ENCODE results near the gene TNRC18.

DNA sequence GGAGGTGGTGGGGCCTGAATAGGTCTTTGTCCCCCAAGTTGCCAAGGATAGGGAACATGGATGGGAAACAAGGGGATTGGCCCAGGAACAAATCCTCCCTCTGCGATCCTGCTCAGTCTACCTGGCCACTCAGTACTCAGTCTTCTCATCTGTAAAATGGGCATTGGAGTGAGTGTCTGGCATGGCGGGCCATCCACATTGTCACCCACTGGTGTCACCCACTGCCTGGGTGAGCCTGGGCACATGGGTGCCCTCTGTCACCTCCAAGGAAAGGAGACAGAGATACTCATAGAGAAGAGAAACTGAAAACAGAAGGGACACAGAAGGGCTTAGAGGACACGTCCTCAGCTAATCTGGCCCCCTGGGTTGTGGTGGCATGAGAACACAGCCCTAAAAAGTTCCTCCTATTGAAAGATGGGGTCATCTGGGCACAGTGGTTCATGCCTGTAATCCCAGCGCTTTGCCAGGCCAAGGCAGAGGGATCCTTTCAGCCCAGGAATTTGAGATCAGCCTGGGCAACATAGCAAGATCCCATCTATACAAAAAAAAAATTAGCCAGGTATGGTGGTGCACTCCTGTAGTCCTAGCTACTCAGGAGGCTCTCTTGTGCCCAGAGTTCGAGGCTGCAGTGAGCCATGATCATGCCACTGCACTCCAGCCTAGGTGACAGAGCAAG is 12.5 kb upstream of the TNRC18 start:
- TF ChIP-seq, protein P1, sequence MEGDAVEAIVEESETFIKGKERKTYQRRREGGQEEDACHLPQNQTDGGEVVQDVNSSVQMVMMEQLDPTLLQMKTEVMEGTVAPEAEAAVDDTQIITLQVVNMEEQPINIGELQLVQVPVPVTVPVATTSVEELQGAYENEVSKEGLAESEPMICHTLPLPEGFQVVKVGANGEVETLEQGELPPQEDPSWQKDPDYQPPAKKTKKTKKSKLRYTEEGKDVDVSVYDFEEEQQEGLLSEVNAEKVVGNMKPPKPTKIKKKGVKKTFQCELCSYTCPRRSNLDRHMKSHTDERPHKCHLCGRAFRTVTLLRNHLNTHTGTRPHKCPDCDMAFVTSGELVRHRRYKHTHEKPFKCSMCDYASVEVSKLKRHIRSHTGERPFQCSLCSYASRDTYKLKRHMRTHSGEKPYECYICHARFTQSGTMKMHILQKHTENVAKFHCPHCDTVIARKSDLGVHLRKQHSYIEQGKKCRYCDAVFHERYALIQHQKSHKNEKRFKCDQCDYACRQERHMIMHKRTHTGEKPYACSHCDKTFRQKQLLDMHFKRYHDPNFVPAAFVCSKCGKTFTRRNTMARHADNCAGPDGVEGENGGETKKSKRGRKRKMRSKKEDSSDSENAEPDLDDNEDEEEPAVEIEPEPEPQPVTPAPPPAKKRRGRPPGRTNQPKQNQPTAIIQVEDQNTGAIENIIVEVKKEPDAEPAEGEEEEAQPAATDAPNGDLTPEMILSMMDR (IDR thresholded peaks at IDR 0.05; ENCODE audit: extremely low read depth in 1 of 2, insufficient read depth in 1 of 2, low read depth in 1 of 2, low read length in 2 of 2): no peak
- TF ChIP-seq POLR2AphosphoS5 (IDR thresholded peaks at IDR 0.05; ENCODE audit: insufficient read depth, low read depth, low read length): no peak
- TF ChIP-seq EZH2 (IDR thresholded peaks at IDR 0.05; ENCODE audit: borderline replicate concordance, low read depth, low read length, severe bottlenecking): no peak
- no peak for TF ChIP-seq POLR2A (IDR thresholded peaks at IDR 0.05; ENCODE audit: low read depth, low read length)
- no peak for TF ChIP-seq FOS (IDR thresholded peaks at IDR 0.05; ENCODE audit: borderline replicate concordance, insufficient read depth, low read length)
- TF ChIP-seq MAX (IDR thresholded peaks at IDR 0.05; ENCODE audit: insufficient read depth, insufficient read length): no peak
- TF ChIP-seq JUN (IDR thresholded peaks at IDR 0.05; ENCODE audit: borderline replicate concordance, insufficient read depth, insufficient read length, low read depth): no peak
- no peak for TF ChIP-seq GATA2 (IDR thresholded peaks at IDR 0.05; ENCODE audit: insufficient read depth, insufficient read length, low read depth, low read length)
- TF ChIP-seq MYC (IDR thresholded peaks at IDR 0.05; ENCODE audit: low read depth, low read length): no peak
